Forelimb muscle (tissue), 1 donor: ENCODE measurements around the gene NPTXR. TPM values are rescaled to one million over a fixed set of nuclear protein-coding genes. Genes with fewer than 3 reads are reported as not detected.

Experiments used
- DNase-seq: peaks from one replicate; pipeline ENCODE4 v3.0.0-alpha.2; 2013; ENCODE audit warnings: low read depth
- polyA plus RNA-seq: library from polyadenylated mRNA; unstranded; fragments of 120-200 nt; gene quantifications from one replicate; pipeline ENCODE4 v1.2.1, GENCODE V29; 2013; ENCODE audit not compliant: insufficient read length

Gene NPTXR
- polyA plus RNA-seq, 1 donor = 4.9 TPM

DNA sequence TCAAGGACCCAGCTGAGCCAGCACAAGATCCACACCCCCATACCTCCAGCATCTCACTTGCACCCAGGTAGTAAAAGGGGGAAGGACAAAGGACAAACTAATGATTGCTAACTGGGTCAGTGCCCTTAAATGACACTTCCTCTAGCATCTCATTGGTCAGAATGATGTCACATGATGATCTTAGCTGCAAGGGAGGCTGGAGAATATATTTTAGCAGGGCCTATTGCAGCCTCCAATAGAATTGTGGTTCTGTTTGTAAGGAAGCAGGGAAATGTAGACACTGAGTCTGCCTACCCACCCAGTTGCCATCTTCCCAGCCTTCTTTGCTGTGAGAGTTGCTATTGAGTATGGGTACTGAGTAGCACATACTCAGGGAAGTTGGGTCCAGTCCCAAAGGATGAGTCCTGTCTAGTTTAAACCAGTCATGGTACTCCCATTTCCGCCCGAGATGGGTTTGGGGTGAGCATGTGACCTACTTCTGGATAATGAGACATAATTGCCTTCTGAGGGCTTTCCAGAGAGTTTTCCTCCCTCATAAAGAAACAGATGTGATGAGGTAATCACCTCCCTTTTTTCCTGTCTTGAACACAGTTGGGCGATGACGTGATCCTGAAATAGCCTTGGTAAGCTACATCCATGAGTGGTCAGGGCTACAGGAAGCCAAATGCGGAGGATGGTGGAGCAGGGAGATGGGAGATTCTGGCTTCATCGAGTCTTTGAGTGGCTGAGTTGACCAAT, 44.4 kb downstream of the NPTXR start:
- no peak for DNase-seq

DNA sequence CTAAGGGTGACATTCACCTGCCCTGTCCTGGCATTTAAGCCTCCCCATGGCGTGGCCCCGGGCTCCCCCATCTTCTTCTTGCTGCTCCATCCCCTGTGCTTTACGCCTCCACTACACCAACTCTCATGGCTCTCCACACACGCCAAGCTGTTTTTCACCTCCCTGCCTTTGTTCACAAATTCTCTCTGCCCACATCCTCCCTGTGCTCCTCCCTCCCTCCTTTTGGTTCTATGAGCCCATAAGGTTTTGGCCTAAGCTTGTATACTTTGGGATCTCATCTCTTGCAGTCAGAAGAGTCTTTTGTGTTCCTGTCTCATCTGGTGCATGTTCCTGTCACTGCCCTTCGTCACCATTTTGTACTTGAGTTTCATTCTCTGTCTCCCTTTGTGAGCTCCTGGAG, 45.3 kb downstream of the NPTXR start:
- DNase-seq = no peak

DNA sequence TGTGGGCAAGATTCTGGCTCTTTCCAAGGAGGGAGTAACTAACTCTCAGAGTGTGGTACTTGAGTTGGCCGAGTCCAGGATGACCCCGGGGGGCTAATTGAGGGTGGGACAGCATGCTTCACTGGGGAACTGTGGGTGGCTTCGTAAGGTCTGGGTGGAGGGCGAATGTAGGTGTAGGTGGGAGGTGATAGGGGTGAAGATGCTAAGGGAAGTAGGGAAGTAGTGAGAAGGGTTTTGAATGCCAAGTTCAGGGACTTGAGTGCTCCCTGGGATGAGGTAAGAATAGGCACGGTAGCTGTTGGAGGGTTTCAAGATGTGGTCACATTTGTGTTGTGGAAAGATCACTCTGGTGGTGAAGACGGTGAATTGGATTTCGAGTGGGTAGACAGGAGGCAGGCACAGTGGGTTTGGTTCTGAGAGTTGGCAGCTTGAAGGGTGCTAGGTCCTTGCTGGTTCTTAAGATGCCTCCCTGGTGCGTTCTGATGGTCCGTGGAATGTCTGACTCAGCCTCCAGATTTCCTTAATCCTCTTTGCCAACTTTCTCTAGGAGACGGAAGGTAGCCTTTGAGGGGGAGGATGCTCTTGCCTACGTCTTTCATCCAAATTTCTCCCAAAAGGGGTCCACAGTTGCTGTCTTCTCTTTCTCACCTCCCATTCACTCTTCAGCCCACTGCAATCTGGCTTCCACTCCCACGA, 47.4 kb downstream of the NPTXR start:
- no peak for DNase-seq

DNA sequence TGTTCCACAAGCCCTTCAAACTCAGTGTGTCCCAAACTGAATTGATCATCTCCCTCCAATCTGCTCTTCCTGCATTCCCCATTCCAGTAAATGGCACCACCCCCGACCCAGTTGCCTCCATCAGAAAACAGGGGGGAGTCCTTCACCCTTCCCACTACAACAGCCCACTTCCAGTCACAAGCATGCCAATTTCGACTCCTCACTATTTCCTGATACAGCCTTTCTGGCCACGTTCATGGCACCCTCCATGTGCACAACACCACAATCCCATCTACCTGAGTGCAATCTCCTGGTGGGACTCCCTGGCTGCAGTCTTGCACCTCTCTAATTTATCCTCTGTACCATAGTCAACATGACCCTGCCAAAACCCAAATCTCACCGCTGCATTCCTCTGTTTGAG, 48.3 kb downstream of the NPTXR start:
- no peak for DNase-seq

DNA sequence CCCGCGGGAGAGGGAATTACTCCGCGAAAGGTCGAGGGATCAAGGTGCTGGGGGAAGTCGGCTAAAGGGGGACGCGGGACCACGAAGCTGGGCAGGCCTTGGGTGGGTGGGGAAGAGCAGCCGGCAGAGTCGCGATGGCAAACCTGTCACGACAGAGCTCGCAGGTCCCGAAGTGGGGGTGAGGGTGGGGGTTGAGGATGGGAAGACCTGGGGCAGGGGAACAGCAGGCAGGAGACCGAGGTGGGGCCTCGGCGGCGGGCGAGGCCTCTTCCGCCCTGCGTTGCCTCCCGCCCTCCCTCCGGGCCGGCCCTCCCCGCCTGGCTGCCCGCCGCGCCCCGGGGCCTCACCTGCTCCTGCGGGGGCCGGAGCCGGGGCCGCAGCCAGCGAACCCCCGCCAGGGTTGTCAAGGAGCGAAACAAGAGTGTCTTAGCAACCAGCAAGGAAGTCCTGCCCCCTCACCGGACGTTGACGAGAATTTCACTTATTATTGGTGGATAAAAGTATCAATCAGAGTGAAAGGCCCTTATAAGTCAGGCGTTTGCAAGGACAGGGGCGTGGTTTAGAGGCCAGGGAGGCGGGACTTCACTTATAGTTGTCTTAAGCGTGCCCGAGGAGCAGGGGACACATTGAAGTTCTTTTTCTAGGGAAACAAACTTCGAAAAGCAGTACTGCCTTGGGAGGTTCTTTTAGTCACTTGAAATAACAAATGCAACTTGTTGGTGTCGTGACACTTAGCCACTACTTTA, 49.9 kb downstream of the NPTXR start, which contains the start of gene DNAL4:
Gene DNAL4, minus strand, starts transcription at position 423 of the 746 bp plus-strand sequence. CDS start 11,412 bp downstream, outside the sequence.
- DNase-seq = peak; percentile 97

DNA sequence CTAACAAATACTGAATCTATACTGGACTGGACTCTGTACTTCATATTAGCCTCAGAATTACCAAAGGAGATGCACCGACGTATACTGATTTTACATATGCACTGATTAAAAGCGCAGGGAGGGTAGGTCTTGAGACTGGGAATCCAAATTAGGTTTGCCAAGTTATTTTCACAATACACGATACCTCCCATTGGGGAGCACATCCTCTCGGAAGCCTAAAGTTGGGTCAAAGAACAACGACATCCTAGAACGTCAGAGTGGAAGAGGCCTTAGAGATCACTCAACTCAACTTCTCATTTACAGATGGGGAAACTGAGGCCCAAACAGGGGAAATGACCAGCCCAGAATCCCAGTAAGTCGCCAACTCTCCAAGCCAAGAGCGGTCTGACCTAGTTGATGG, 50.5 kb downstream of the NPTXR start:
- no peak for DNase-seq

DNA sequence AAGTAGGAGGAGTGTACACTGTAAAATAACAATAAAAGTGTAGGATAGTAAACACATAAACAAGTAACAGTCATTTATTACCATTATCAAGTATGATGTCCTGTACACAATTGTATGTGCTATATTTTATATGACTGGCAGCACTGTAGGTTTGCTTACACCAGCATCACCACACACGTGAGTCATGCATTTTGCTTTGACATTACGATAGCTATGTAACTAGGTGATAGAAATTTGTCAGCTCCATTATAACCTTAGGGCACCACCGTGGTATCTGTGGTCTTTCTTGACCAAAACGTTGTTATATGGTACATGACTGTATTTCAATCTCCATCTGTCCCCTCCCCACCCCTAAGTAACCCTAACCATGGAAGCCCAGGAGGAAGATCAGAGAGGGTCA, 51.0 kb downstream of the NPTXR start:
- DNase-seq = no peak

DNA sequence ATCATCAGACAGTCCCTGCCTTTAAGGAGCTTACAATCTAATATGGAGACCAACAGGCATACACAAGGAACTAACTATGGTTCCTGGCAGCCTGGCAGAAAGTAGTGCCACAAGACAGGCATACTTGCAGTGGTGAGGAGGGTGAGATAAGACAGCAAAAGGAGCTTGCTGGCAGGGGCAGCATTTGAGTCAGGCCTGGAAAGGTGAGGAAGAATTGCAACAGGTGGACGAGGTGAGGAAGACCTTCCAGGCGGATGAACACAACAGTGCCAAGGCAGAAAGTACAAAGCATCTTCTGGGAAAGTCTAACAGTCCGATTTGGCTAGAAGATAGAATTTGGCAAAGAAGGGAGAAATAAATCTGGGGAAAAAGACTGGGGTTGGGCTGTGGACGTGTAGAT, 54.2 kb downstream of the NPTXR start:
- DNase-seq = no peak

DNA sequence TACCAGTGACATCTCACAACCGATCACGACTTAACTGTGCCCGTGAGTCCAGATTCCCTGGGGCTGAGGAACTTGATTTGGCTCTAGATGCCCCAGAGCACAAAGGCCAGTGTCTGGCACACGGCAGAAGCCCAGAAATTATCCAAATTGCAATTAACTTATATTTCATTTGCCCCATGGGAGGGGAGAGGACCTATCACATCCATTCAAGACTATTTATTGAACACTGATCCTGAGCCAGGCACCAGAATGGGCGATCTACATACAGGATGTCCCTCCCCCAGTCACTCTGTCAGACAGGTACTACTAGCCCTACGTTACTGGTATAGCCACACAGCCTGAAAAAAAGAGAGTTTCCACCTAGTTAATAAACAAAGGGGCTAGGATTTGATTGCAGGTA, 55.0 kb downstream of the NPTXR start:
- DNase-seq = no peak

DNA sequence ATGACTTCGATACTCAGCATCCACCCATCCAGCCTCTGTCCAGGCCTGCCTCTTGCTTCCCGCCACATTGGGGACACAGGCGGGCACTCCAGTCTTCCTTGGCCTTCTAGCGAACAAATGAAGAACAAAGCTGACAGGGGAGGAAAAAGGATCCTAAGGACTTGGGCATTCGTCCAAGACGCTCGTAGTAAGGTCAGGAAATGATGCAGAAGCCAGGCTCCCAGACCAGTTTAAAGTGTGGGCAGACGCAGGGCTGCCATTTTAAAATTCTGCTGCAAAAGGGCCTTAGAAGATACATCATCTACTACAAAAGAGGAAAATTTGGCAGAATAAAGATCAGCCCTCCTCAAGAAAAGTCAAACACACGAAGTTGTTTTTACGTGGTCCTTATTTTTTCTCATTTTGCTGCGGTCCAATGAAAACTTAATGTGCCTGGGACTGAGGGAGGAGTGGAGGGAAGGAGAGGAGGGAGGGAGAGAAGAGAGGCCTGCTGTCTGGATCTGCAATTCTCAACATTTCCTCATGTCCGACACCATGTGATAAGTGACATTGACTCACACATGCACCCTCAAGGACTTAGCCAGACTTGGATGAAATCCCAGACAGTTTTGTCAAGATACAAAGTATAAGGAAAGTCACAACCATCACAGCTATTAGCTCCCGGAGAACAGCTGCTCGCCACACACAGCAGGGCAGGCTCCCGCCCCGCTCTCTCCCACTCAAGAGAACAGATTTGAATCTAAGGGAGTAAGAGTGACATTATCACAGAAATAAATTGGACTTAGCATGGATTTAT, 55.6 kb downstream of the NPTXR start:
- peak; percentile 75 for DNase-seq

DNA sequence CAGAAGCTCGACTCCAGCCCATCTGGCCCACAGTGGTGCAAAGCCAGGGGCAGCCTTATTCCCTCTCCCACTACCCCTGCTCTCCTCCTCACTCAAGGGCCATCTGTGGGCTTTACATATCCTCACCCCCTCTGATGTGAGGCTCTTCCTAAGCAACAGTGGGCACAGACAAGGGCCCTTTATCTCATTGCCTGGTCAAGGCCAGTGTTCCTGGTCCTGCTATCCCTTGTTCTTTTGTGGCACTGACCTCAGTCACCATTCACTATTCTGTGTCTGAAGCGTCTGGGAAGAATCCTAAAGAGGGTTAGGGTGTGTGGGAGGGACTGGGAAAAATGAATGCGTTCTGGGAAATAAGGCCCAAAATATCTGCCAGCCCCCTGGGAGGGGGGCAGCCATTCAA, 57.2 kb downstream of the NPTXR start:
- no peak for DNase-seq

DNA sequence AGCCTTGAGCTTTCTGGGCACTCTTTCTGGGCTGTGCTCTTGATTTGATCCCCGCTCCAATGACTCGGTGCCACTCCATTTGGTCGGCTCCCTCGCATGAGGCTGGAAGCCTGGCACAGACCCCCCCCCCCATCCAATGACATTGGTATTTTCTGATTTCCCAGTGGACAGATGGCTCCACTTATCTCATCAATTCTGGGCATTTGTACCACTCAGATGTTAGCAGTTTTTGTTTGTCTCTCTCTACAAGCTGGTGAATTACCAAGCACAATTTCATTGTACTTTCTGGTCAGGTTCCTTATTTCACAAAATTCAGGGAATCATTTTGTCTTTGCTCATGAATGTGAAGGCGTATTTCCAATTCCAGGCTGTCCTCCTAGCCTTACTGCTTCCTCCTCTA, 59.0 kb downstream of the NPTXR start:
- DNase-seq = no peak

DNA sequence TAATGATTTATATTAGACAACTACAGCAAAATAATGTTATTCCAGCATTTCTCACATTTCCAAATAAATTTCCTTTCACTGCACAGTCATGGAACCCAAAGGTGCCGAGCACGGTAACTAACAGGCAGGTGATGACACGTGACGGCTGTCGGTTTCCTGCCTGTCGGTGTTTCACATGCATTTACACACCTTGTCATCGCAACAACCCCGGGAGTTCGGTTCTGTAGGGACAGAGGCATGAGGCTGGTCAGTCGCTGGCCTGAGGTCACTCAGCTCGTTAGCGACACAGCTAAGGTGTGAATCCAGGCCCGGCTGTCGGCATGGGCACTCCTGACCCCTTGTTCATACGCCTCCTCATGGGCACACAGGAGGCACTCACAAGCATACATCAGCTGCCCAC, 59.8 kb downstream of the NPTXR start:
- DNase-seq = no peak

DNA sequence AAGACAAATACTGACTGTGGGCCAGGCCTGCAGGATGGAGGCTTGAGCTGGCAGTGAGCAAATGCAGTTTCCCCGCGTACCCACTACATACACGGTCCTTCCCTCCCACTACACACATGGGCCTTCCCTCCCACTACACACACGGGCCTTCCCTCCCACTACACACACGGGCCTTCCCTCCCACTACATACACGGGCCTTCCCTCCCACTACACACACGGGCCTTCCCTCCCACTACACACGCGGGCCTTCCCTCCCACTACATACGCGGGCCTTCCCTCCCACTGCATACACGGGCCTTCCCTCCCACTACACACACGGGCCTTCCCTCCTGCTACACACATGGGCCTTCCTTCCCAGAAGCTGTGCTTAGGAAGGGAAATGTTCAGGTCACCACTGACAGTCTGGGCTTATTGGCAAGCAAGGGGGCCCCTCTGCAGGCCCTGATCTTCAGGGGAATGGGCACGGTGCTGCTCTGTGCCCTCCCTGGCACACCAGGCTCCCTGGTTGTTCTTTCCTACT, 60.7 kb downstream of the NPTXR start:
- no peak for DNase-seq

DNA sequence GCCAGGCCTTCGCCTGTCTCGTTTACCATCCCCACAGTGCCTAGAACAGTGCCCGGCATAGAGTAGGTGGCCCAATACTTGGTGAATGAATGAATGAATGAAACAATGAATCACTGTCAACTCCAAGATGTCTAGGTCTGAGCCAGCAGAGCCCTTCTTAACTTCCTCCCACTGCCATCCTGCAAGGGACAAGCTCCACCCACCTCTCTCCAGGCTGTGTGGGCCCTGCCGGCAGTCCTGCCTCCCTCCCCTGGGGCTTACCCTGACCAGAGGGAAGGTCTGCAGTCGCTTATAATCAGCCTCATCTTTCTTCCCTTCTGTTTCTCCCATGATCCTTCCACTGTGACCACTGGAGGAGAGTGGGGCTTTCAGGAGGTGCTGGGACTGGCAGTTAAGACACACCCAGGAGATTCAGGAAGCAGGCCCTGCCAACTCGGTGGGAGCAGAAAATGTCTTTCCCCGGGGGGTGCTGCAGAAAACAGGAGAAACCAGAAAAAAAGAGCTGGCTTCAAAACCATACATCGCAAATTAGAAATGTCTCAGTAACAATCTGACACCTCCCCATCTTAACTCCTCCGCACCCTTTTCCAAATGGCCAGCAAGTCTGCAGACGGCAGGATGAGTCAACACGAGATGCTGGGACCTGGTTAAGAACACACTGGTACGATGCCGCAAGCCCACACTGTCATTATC, 61.3 kb downstream of the NPTXR start:
- DNase-seq = no peak

DNA sequence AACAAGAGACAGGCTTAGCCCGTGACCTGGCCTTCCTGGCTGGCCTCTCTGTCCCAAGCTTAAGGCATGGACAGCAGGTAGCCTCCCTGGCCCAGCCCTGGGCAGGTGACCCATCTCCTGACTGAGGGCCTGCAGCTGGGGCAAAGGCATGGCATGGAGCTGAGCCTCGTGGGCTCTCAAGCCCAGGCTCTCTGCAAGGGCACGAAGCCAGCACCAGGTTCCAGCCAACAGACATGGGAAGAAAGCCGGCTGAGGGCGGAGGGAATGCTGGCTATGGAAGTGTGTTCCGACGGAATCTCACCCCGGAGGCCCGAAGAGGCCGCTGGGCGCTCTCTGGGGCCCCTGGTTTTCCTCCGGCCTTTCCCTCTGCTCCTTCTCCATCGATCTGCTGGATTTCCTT, 62.8 kb downstream of the NPTXR start:
- DNase-seq = no peak

DNA sequence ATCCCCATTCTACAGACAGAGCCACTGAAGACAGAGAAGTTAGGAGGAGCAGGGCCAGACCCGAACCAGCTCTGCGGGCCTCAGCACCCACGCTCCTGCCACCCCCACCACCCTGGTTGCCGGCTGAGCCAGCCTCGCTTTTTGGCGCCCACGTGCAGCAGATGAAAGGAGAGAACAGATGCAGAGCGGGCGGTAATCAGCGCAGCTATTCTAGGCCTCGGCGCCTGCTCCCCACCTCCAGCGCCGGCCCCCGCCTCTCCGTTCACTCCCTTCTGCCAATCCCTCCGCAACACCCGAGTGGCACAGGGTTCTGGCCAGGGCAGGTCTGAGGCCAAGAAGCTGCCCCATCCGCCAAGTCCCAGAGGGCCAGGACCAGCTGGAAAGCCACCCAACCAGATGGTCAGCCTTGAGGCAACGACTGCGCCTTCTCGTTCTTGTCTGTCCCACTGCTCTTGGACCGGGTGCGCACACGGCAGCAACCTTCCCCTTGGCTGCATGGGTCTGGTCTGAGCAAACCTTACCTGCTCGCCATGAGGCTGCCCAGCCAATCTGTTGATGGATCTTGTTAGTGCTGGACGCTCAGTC, 66.6 kb downstream of the NPTXR start:
- DNase-seq = no peak

DNA sequence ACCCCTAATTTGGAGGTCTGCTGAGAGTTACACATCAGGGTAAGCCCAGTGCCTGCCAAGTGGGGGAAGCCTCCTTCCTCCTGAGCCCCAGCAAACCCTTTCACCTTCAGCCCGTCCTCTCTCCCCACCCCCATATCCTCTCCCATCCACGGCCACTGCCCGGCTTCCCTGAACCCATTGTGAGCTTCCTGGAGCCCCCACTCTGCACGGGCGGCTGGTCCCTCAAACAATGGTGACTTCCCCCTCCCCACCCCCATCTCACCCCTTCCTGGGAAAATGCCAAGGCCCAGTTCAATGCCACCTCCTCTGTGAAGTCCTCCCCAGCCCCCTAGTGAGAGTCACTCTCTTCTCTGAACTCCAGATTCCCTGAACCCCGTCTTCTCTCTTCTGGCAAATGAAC, 67.7 kb downstream of the NPTXR start:
- DNase-seq = no peak

DNA sequence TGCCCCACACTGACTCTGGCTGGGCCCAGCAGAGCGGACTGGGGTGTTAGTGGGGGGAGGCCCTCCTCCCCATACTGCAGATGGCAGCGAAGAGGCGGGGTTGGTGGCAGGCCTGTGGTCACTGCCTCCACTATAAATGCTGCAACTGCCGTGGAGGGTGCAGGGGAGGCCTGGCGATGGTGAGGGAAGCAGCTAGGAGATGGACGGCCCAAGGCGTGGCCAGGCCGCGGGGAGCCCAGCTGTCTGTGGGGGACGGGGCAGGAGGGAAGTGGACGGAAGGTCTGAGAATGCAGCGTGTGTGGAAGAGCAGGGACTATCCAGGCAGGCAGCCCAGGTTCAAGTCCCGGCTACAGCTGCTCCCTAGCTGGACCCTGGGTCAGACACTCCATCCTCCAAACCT, 68.2 kb downstream of the NPTXR start:
- DNase-seq = no peak

DNA sequence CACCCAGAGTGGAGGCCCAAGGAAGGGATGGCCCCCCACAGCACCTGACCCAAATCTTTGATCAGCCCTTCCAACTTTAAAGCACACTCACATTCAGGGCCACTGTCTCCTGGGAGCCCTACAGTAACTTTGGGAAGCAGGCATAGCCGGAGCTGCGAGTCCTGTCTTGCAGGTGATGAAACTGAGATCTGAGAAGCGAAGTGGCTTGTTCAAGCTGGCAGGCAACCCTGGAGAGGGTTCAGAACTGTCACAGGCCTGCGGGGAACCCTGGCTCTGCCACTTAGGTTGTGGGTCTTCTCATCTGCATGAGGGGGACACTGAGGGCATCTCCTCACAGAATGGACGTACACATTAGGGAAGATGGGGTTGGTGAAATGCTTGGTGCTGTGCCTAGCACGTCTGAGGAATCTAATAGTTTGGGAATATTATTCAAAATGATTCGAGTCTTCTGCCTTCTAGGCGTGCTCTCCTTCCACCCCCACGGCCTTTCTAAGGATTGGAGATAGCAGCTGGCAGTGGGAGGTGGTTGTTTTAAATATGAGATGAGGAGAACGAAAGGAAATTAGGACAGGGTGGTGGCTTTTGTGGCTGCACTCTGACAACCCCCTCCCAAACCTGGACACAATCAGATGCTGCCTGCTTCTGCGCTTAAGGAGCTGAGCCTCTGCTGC, 69.2 kb downstream of the NPTXR start:
- DNase-seq = no peak
